B cell (primary cell): Measurements from ENCODE around the gene C1orf115. TPM values are rescaled to one million over a fixed set of nuclear protein-coding genes. Genes with fewer than 3 reads are reported as not detected.

Source experiments
- ATAC-seq: fragments of 200-7000 bp; cut with Tn5 transposase; one replicate; pipeline ENCODE4 v1.10.0; 2021; ENCODE audit warnings: low read depth, mild to moderate bottlenecking, moderate number of reproducible peaks, moderate library complexity
- CTCF ChIA-PET: fragments of 350-600 bp; sonication (Branson Sonifier 250); formaldehyde crosslinking; loops from one replicate; lab custom pipeline; 2021; ENCODE audit warnings: antibody characterized with exemption, inconsistent platforms; lab: Charles Lee
- POLR2A ChIA-PET: fragments of 350-600 bp; sonication (Branson Sonifier 250); formaldehyde crosslinking; loops from one replicate; lab custom pipeline; 2021; ENCODE audit warnings: antibody characterized with exemption; lab: Charles Lee
- DNase-seq: peaks from one replicate; pipeline ENCODE4 v3.0.0; 2013
- H2AFZ ChIP-seq: 2 replicates; pipeline ENCODE4 v1.6.1; 2012; ENCODE audit warnings: mild to moderate bottlenecking, low read depth, low read length; ENCODE audit not compliant: insufficient read depth, poor library complexity, severe bottlenecking
- H3K27ac ChIP-seq, 2 donors: 1 replicate in 1 of 2; 2 replicates in 1 of 2; pipeline ENCODE4 v1.5.1; 2012 to 2013; ENCODE audit warnings: low read length in 2 of 2, mild to moderate bottlenecking in 2 of 2, moderate library complexity in 1 of 2
- H3K27me3 ChIP-seq, 4 experiments: fragments of 200-600 bp in 1 of 4; sonication (generic) in 1 of 4; replicated peaks in 1 of 4; 1 replicate in 2 of 4; 2 replicates in 2 of 4; pipeline versions ENCODE4 v1.6.1 to v1.7.0; 2013 to 2016; ENCODE audit warnings: low read length in 3 of 4, mild to moderate bottlenecking in 2 of 4, mixed read lengths in 1 of 4, moderate library complexity in 1 of 4; ENCODE audit not compliant: insufficient read depth in 4 of 4, control insufficient read depth in 3 of 4; ENCODE audit errors: control extremely low read depth in 1 of 4
- H3K36me3 ChIP-seq, 2 experiments: replicated peaks in 1 of 2; 1 replicate in 1 of 2; 2 replicates in 1 of 2; pipeline versions ENCODE4 v1.6.1 to v1.7.1; 2013; ENCODE audit warnings: low read length in 1 of 2; ENCODE audit not compliant: insufficient read depth in 2 of 2, control insufficient read depth in 1 of 2; ENCODE audit errors: control extremely low read depth in 1 of 2, extremely low read depth in 1 of 2
- H3K4me1 ChIP-seq, 2 donors: fragments of 200-600 bp in 1 of 2; sonication (generic) in 1 of 2; 1 replicate in 1 of 2; 2 replicates in 1 of 2; pipeline versions ENCODE4 v1.5.1 to v1.6.1; 2013 to 2017; ENCODE audit warnings: low read length in 2 of 2; ENCODE audit not compliant: control insufficient read depth in 2 of 2, insufficient read depth in 2 of 2
- H3K4me2 ChIP-seq: replicated peaks from 2 replicates; pipeline ENCODE3; 2012; ENCODE audit warnings: mild to moderate bottlenecking, low read depth, low read length; ENCODE audit not compliant: poor library complexity, severe bottlenecking
- H3K4me3 ChIP-seq, 5 experiments: fragments of 200-600 bp in 1 of 5; sonication (generic) in 1 of 5; 1 replicate in 3 of 5; 2 replicates in 2 of 5; pipeline versions ENCODE4 v1.5.1 to v1.7.0; 2011 to 2016; ENCODE audit warnings: low read length in 4 of 5, mild to moderate bottlenecking in 4 of 5, low read depth in 2 of 5, control low read depth in 1 of 5, moderate library complexity in 1 of 5; ENCODE audit not compliant: insufficient read depth in 1 of 5; ENCODE audit errors: control extremely low read depth in 1 of 5, extremely low read depth in 1 of 5
- H3K79me2 ChIP-seq: fragments of 200-600 bp; sonication (generic); one replicate; pipeline ENCODE4 v1.6.0; 2016; ENCODE audit warnings: low read length; ENCODE audit not compliant: control insufficient read depth, insufficient read depth
- H3K9ac ChIP-seq: fragments of 200-600 bp; sonication (generic); 2 replicates; pipeline ENCODE4 v1.6.1; 2017; ENCODE audit warnings: mild to moderate bottlenecking, low read length, moderate library complexity
- H3K9me3 ChIP-seq, 3 donors: one replicate each; pipeline versions ENCODE4 v1.6.1 to v1.7.1; 2013; ENCODE audit warnings: low read length in 2 of 3; ENCODE audit not compliant: control insufficient read depth in 2 of 3, insufficient read depth in 1 of 3; ENCODE audit errors: control extremely low read depth in 1 of 3
- H4K20me1 ChIP-seq: 2 replicates; pipeline ENCODE4 v1.6.0; 2012; ENCODE audit warnings: mild to moderate bottlenecking, low read length; ENCODE audit not compliant: insufficient read depth, control insufficient read depth, poor library complexity, severe bottlenecking
- H3K27ac Mint-ChIP-seq: one replicate; pipeline ENCODE4 v1.8.0; 2021; ENCODE audit warnings: mixed read lengths
- H3K27me3 Mint-ChIP-seq: one replicate; pipeline ENCODE4 v1.8.0; 2021; ENCODE audit warnings: mixed read lengths
- H3K4me1 Mint-ChIP-seq: one replicate; pipeline ENCODE4 v1.8.0; 2021; ENCODE audit warnings: mixed read lengths
- H3K4me3 Mint-ChIP-seq: one replicate; pipeline ENCODE4 v1.8.0; 2021; ENCODE audit warnings: mixed read lengths
- H3K9me3 Mint-ChIP-seq: one replicate; pipeline ENCODE4 v1.8.0; 2022; ENCODE audit warnings: mixed read lengths; ENCODE audit not compliant: insufficient read depth
- EZH2 ChIP-seq: IDR thresholded peaks from 2 replicates; pipeline ENCODE4 v1.6.1; 2012; ENCODE audit warnings: borderline replicate concordance, low read depth, mild to moderate bottlenecking, moderate library complexity, low read length; ENCODE audit not compliant: insufficient read depth, poor library complexity, severe bottlenecking
- WGBS: methylation state at CpG from one replicate; pipeline ENCODE4 v1.1.5; 2013; ENCODE audit warnings: missing lambda C conversion rate; ENCODE audit not compliant: insufficient coverage; 5-methylcytosine and 5-hydroxymethylcytosine counted together
- intact Hi-C: fragments of 100-400 bp; cut with micrococcal nuclease; formaldehyde crosslinking; loops from one replicate; pipeline ENCODE4 v1.10.0; 2022
- polyA plus RNA-seq: library from polyadenylated mRNA; depleted of rRNA; stranded (reverse); fragments of >200 nt; gene quantifications from 2 replicates; pipeline ENCODE4 v1.2.3, GENCODE V29; 2012
- total RNA-seq, 2 donors: library from RNA; stranded (reverse); fragments of 120-200 nt in 1 of 2; gene quantifications; 1 replicate in 1 of 2; 2 replicates in 1 of 2; pipeline versions ENCODE4 v1.2.3 to v1.2.4, GENCODE V29; 2013 to 2022
- TF ChIP-seq, protein P1 (sequence below): fragments of 200-600 bp; IDR thresholded peaks from one replicate; pipeline ENCODE4 v1.8.0; 2022; ENCODE audit warnings: antibody characterized with exemption, mild to moderate bottlenecking

Gene C1orf115
- total and polyA plus RNA-seq, 2 donors (not counting 1 experiment from before 2014, with no cell fraction given): 6.4 to 19.5 TPM

DNA sequence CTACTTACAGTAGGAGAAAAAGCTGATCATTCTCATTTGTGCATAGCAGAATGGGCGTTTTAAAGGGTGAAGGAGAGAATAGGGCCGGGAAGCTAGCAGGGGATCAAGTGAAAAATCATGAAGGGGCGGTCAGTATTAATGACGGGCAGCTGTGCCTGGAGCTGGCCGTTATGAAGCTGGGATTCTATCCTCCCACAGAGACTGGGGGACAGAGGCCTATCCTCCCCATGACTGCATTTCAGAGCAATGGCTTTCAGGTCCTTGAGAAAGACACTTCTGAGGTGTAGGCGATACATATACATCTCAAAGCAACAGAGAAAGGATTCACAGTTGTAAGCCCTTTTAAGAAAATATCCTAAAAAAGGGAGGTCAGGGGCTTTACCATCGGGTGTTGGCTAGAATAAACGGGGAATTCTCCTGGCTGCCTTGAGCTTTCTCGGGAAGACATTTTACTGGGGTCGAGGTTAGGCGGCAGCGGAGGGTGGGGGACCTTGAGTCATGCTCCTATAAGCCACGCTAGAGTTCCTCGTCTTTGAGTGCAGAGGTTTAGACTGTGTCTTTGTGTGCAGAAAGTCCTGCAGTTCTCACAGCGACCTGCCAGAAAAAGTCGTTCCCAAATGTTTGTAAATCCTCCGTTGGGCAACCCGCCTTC is 57.4 kb downstream of the C1orf115 start:
- no peak overlapping the region for H3K27ac ChIP-seq
- H3K4me3 ChIP-seq: peak overlapping the region in 4 of 5 experiments; percentile 42 to 65 (median 58)
- intact Hi-C loops: loop anchor here (1.0 kb wide), 1 partner anchor 23 kb away; no protein-coding TSS in a partner anchor
- CTCF ChIA-PET: interaction anchor here (1.1 to 5.5 kb wide), 4 partner anchors 14 to 67 kb away, joined by 4 to 25 read pairs (median 14); no protein-coding TSS in a partner anchor
- DNase-seq (no peak), ATAC-seq (peak; percentile 22)
- Mint-ChIP-seq H3K9me3 (no peaks in the 10 kb centered on the region), H3K4me3 (peak overlapping the region; percentile 92), H3K4me1 (peaks cover 24% of the 10 kb centered on the region), H3K27me3 (peaks cover 42% of the 10 kb centered on the region), H3K27ac (peak overlapping the region; percentile 51)
- H2AFZ ChIP-seq: peak overlapping the region; percentile 74
- no peak for TF ChIP-seq EZH2
- TF ChIP-seq, protein P1, sequence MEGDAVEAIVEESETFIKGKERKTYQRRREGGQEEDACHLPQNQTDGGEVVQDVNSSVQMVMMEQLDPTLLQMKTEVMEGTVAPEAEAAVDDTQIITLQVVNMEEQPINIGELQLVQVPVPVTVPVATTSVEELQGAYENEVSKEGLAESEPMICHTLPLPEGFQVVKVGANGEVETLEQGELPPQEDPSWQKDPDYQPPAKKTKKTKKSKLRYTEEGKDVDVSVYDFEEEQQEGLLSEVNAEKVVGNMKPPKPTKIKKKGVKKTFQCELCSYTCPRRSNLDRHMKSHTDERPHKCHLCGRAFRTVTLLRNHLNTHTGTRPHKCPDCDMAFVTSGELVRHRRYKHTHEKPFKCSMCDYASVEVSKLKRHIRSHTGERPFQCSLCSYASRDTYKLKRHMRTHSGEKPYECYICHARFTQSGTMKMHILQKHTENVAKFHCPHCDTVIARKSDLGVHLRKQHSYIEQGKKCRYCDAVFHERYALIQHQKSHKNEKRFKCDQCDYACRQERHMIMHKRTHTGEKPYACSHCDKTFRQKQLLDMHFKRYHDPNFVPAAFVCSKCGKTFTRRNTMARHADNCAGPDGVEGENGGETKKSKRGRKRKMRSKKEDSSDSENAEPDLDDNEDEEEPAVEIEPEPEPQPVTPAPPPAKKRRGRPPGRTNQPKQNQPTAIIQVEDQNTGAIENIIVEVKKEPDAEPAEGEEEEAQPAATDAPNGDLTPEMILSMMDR: no peak
- H4K20me1 ChIP-seq: no peaks in the 10 kb centered on the region
- H3K79me2 ChIP-seq: no peaks in the 10 kb centered on the region
- POLR2A ChIA-PET: interaction anchor here (0.6 to 1.9 kb wide), 4 partner anchors 23 to 1029 kb away, joined by 3 to 9 read pairs (median 4); partner anchors contain the start of gene C1orf115
- H3K4me1 ChIP-seq: peaks cover 16 to 20% of the 10 kb centered on the region in 2 donors
- peaks cover 0 to 34% (median 11%) of the 10 kb centered on the region in 4 experiments for H3K27me3 ChIP-seq
- no peaks in the 10 kb centered on the region for H3K36me3 ChIP-seq
- no peaks in the 10 kb centered on the region for H3K9me3 ChIP-seq
- WGBS: 39% methylated on average over 17 of the region's 18 CpGs
- H3K4me2 ChIP-seq: peak overlapping the region; percentile 77
- H3K9ac ChIP-seq: peak overlapping the region; percentile 65
